ENCODE results near the gene FOXJ3.

FOXJ3 gene

DNA sequence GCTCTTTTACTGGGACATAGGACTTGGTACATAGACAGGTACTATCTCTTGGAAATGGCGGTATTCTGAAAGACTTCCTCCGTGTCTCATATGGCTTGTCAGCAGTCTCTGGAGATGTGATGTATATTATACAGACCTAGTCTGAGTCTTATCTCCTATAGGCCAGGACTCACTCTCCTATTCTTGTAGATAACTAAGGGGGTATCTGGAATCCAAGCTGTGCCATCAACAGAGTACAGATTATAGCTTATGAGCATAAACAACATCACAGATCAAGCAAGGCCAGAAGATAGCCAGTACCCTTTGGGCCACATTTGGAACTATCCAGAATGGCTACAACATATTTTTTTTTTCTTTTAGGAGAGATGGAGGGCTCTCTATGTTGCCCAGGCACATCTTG lies 29.5 kb upstream of the FOXJ3 start:
- Histone ChIP-seq H3K4me1 (ENCODE audit: control insufficient read depth, insufficient read depth, low read length, unreplicated experiment) (no peaks in the 10 kb centered on the region), H3K27me3 (ENCODE audit: insufficient read depth, low read length) (peaks cover 49% of the 10 kb centered on the region), H2AFZ (ENCODE audit: low read length, unreplicated experiment) (no peak overlapping the region), H3K79me2 (ENCODE audit: control insufficient read depth, insufficient read depth, low read length, unreplicated experiment) (no peaks in the 10 kb centered on the region), H3K36me3 (ENCODE audit: insufficient read depth, low read length) (no peaks in the 10 kb centered on the region), H3K27ac (ENCODE audit: low read depth, low read length) (no peak overlapping the region), H3K4me3 (ENCODE audit: low read depth, low read length) (no peak overlapping the region)

DNA sequence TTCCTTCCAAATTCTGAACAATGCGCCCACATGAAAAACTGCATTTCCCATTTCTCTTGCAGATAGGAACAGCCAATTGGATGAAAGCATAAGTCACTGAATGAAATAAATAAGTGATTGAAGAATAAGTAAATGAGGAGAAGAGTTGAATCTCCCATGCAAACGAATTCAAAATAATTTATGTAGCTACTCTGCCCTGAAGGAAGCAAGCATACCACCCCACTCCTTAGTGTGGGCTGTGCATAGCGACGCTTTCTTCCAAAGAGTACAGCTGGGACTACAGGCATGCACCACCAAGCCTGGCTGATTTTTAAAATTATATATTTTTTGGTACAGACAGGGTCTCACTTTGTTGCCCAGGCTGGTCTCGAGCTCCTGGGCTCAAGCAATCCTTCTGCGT lies 29.1 kb upstream of the FOXJ3 start:
- Histone ChIP-seq H3K27me3 (ENCODE audit: insufficient read depth, low read length) (peaks cover 47% of the 10 kb centered on the region), H3K4me1 (ENCODE audit: control insufficient read depth, insufficient read depth, low read length, unreplicated experiment) (no peaks in the 10 kb centered on the region), H2AFZ (ENCODE audit: low read length, unreplicated experiment) (no peak overlapping the region), H3K36me3 (ENCODE audit: insufficient read depth, low read length) (no peaks in the 10 kb centered on the region), H3K27ac (ENCODE audit: low read depth, low read length) (no peak overlapping the region), H3K79me2 (ENCODE audit: control insufficient read depth, insufficient read depth, low read length, unreplicated experiment) (no peaks in the 10 kb centered on the region), H3K4me3 (ENCODE audit: low read depth, low read length) (no peak overlapping the region)

DNA sequence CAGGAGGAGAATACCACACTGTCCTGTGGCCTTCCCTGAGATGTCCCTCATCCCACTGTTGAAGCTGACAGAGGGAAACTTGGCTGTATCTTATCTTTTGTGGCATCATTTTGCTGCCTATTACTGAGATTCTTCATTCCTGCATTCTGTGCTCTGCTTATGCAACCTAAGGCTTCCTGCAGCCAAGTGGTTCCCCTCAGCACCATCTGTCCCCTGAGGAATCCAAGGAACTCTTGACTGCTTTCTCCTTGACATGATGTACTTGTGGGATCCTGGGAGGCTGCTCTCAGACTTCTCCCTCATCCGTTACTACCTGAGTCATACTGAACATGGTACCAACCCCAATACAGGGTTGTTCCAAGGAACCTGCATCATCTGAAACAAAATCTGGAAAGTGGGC lies 24.4 kb upstream of the FOXJ3 start:
- Histone ChIP-seq H2AFZ (ENCODE audit: low read length, unreplicated experiment) (no peak overlapping the region), H3K27ac (ENCODE audit: low read depth, low read length) (no peak overlapping the region), H3K79me2 (ENCODE audit: control insufficient read depth, insufficient read depth, low read length, unreplicated experiment) (no peaks in the 10 kb centered on the region), H3K36me3 (ENCODE audit: insufficient read depth, low read length) (no peaks in the 10 kb centered on the region), H3K4me3 (ENCODE audit: low read depth, low read length) (no peak overlapping the region), H3K27me3 (ENCODE audit: insufficient read depth, low read length) (peaks cover 51% of the 10 kb centered on the region), H3K4me1 (ENCODE audit: control insufficient read depth, insufficient read depth, low read length, unreplicated experiment) (no peaks in the 10 kb centered on the region)

GRCh38 chr1:42358791-42359190 lies 23.8 kb upstream of the FOXJ3 start:
- Histone ChIP-seq H2AFZ (ENCODE audit: low read length, unreplicated experiment) (no peak overlapping the region), H3K79me2 (ENCODE audit: control insufficient read depth, insufficient read depth, low read length, unreplicated experiment) (no peaks in the 10 kb centered on the region), H3K27ac (ENCODE audit: low read depth, low read length) (no peak overlapping the region), H3K4me3 (ENCODE audit: low read depth, low read length) (no peak overlapping the region), H3K36me3 (ENCODE audit: insufficient read depth, low read length) (no peaks in the 10 kb centered on the region), H3K4me1 (ENCODE audit: control insufficient read depth, insufficient read depth, low read length, unreplicated experiment) (no peaks in the 10 kb centered on the region), H3K27me3 (ENCODE audit: insufficient read depth, low read length) (peaks cover 51% of the 10 kb centered on the region)

DNA sequence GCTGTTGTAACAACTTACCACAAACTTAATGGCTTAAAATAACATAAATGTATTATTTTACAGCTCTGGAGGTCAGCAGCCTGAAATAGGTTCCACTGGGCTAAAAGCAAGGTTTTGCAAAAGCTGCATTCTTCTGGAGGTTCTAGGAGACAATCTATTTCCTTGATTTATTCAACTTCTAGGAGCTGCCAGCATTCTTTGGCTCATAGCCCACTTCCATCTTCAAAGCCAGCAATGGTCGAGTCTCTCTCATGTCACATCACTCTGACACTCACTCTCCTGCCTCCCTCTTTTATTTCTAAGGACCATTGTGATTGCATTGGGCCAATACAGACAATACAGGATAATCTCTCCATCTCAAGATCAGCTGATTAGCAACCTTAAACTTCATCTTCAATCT lies 15.1 kb upstream of the FOXJ3 start:
- no peak overlapping the region for H3K4me3 ChIP-seq (ENCODE audit: low read depth, low read length)
- H3K79me2 ChIP-seq (ENCODE audit: control insufficient read depth, insufficient read depth, low read length, unreplicated experiment), result no peaks in the 10 kb centered on the region
- no peaks in the 10 kb centered on the region for H3K36me3 ChIP-seq (ENCODE audit: insufficient read depth, low read length)
- no peak overlapping the region for H3K27ac ChIP-seq (ENCODE audit: low read depth, low read length)
- no peaks in the 10 kb centered on the region for H3K4me1 ChIP-seq (ENCODE audit: control insufficient read depth, insufficient read depth, low read length, unreplicated experiment)
- peaks cover 44% of the 10 kb centered on the region for H3K27me3 ChIP-seq (ENCODE audit: insufficient read depth, low read length)
- H2AFZ ChIP-seq (ENCODE audit: low read length, unreplicated experiment), result no peak overlapping the region

- H3K4me1 ChIP-seq (ENCODE audit: control insufficient read depth, insufficient read depth, low read length, unreplicated experiment), result no peaks in the 10 kb centered on the region
These were observed 13.5 kb upstream of the FOXJ3 start for GRCh38 chr1:42348498-42348897.

GRCh38 chr1:42343049-42343448 lies 8.0 kb upstream of the FOXJ3 start:
- Histone ChIP-seq H3K27me3 (ENCODE audit: insufficient read depth, low read length) (peaks cover 4% of the 10 kb centered on the region; the same call in 1 of the 2 replicates), H3K27ac (ENCODE audit: low read depth, low read length) (no peak overlapping the region), H3K4me1 (ENCODE audit: control insufficient read depth, insufficient read depth, low read length, unreplicated experiment) (no peaks in the 10 kb centered on the region), H3K79me2 (ENCODE audit: control insufficient read depth, insufficient read depth, low read length, unreplicated experiment) (no peaks in the 10 kb centered on the region), H2AFZ (ENCODE audit: low read length, unreplicated experiment) (no peak overlapping the region), H3K4me3 (ENCODE audit: low read depth, low read length) (no peak overlapping the region), H3K36me3 (ENCODE audit: insufficient read depth, low read length) (no peaks in the 10 kb centered on the region)

More at GRCh38 chr1:42348498-42348897, 13.5 kb upstream of the FOXJ3 start:
- H3K27ac ChIP-seq (ENCODE audit: low read depth, low read length), result no peak overlapping the region
- H3K4me3 ChIP-seq (ENCODE audit: low read depth, low read length), result no peak overlapping the region
- H3K36me3 ChIP-seq (ENCODE audit: insufficient read depth, low read length), result no peaks in the 10 kb centered on the region
- no peak overlapping the region for H2AFZ ChIP-seq (ENCODE audit: low read length, unreplicated experiment)
- H3K79me2 ChIP-seq (ENCODE audit: control insufficient read depth, insufficient read depth, low read length, unreplicated experiment), result no peaks in the 10 kb centered on the region
- H3K27me3 ChIP-seq (ENCODE audit: insufficient read depth, low read length), result peaks cover 42% of the 10 kb centered on the region

DNA sequence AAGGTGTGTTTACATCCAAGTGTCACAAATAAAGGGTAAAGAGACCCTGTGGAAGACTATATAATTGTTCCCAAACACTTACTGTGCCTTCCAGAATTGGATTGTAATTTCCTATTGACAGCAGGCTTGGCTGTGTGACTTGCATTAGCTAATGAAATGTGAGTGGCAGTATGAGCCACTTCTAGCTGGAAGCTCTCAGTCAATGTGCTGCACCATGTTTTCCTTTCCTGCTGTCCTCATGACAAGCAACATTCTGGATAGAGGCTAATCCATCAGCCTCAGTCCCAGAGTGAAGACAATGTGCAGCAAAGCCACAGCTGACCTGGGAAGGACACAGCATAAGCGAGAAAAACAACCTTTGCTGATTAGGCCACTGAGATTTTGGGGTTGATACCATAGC lies 5.9 kb upstream of the FOXJ3 start:
- Histone ChIP-seq H3K36me3 (ENCODE audit: insufficient read depth, low read length) (no peaks in the 10 kb centered on the region), H2AFZ (ENCODE audit: low read length, unreplicated experiment) (no peak overlapping the region), H3K4me1 (ENCODE audit: control insufficient read depth, insufficient read depth, low read length, unreplicated experiment) (peaks cover 5% of the 10 kb centered on the region), H3K4me3 (ENCODE audit: low read depth, low read length) (no peak overlapping the region), H3K27me3 (ENCODE audit: insufficient read depth, low read length) (no peaks in the 10 kb centered on the region), H3K79me2 (ENCODE audit: control insufficient read depth, insufficient read depth, low read length, unreplicated experiment) (no peaks in the 10 kb centered on the region), H3K27ac (ENCODE audit: low read depth, low read length) (no peak overlapping the region)

DNA sequence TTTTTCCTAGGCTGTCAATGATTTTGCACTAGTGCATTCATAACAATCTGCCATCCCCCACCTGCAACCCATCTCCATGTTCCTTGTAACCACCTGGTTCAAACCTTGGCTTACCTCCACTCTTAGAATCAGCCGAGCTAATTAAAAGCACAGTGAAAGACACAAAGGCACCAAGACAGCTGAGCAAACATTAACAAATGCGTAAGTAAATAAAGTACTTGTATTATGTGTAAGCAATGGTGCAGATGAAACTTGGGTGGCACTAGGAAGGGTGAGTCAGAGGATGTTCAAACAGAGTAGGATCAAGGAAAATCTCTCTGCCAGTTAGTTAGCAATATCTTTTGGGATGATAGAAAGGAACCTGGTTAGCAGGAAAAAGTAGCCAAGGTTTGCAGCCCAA lies 5.1 kb upstream of the FOXJ3 start:
- Histone ChIP-seq H3K4me1 (ENCODE audit: control insufficient read depth, insufficient read depth, low read length, unreplicated experiment) (peaks cover 5% of the 10 kb centered on the region), H3K27ac (ENCODE audit: low read depth, low read length) (no peak overlapping the region), H3K27me3 (ENCODE audit: insufficient read depth, low read length) (no peaks in the 10 kb centered on the region), H2AFZ (ENCODE audit: low read length, unreplicated experiment) (no peak overlapping the region), H3K4me3 (ENCODE audit: low read depth, low read length) (no peak overlapping the region), H3K79me2 (ENCODE audit: control insufficient read depth, insufficient read depth, low read length, unreplicated experiment) (no peaks in the 10 kb centered on the region), H3K36me3 (ENCODE audit: insufficient read depth, low read length) (no peaks in the 10 kb centered on the region)

DNA sequence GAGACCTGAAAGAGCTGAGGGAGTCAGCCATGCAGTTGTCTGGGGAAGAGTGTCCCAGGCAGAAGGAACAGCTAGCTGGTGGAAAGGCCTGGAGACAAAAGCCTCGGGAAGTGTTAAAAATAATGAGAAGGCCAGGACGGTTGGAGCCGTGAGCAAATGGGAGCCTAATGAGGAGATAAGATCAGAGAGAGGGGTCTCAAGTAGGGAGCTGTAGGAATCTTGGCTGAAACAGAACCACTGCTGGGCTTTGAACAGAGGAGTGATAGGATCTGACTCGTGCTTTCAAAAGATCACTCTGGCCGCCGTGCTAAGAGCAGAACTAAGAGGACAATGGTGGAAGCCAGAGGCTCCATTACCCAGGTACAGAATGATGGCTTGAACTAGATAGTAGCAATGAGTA lies 1.9 kb upstream of the FOXJ3 start:
- Histone ChIP-seq H3K36me3 (ENCODE audit: insufficient read depth, low read length) (no peaks in the 10 kb centered on the region), H3K79me2 (ENCODE audit: control insufficient read depth, insufficient read depth, low read length, unreplicated experiment) (peaks cover 29% of the 10 kb centered on the region), H2AFZ (ENCODE audit: low read length, unreplicated experiment) (no peak overlapping the region), H3K4me3 (ENCODE audit: low read depth, low read length) (no peak overlapping the region), H3K27ac (ENCODE audit: low read depth, low read length) (no peak overlapping the region), H3K4me1 (ENCODE audit: control insufficient read depth, insufficient read depth, low read length, unreplicated experiment) (peaks cover 15% of the 10 kb centered on the region), H3K27me3 (ENCODE audit: insufficient read depth, low read length) (no peaks in the 10 kb centered on the region)

DNA sequence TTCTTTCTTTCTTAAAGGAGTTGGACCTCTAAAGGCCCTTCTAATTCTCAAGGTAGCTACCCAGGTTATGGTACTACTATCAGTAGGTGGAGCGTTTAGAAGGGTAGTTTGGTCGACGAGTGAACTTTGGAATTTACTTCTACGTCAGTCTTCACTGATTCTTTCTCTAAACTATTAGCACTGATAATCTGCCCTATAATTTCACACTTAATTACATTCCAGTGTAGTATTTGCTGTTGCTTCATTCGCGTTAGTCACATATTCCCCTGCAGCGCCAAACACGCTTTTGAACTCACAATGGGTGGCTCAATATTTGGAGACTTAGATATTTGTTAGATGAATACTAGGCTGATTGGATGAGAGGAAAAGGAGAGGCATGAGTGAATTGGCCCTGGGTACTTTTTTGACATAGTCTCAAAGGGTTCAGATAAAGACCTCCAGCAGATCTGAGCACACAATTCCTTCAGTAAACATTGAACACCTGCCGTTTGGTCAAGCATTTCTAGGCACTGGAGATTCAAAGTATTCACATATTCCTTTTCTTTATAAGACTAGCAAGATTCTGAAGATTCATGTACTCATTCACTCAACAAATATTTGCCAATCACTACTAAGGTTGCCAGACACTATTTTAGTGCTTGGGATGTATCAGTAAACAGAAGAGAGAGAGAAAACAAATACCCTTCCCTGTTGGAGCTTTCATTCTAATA lies 929 bp upstream of the FOXJ3 start:
- Histone ChIP-seq H3K4me3 (ENCODE audit: low read depth, low read length) (peak overlapping the region; percentile 84), H3K79me2 (ENCODE audit: control insufficient read depth, insufficient read depth, low read length, unreplicated experiment) (peaks cover 40% of the 10 kb centered on the region)

More for the DNA sequence above, 929 bp upstream of the FOXJ3 start:
- Histone ChIP-seq H3K4me1 (ENCODE audit: control insufficient read depth, insufficient read depth, low read length, unreplicated experiment) (peaks cover 15% of the 10 kb centered on the region), H3K27me3 (ENCODE audit: insufficient read depth, low read length) (no peaks in the 10 kb centered on the region), H3K36me3 (ENCODE audit: insufficient read depth, low read length) (no peaks in the 10 kb centered on the region), H2AFZ (ENCODE audit: low read length, unreplicated experiment) (peak overlapping the region; percentile 86), H3K27ac (ENCODE audit: low read depth, low read length) (peak overlapping the region; percentile 47)
